Keratinocyte (primary cell): ENCODE results near the gene PPP1R14B.

Source experiments
- EZH2 ChIP-seq: IDR thresholded peaks from one replicate; pipeline ENCODE4 v1.6.1; 2012; ENCODE audit warnings: inconsistent platforms, mild to moderate bottlenecking, low read length, moderate library complexity
- TF ChIP-seq, protein P1 (sequence below), 3 experiments: IDR thresholded peaks in 1 of 3; conservative IDR thresholded peaks in 1 of 3; optimal IDR thresholded peaks in 1 of 3; 2 replicates in 2 of 3; 3 replicates in 1 of 3; pipeline versions ENCODE3 to v1.5.1; 2011; ENCODE audit warnings: low read length in 3 of 3, mild to moderate bottlenecking in 3 of 3, moderate library complexity in 2 of 3, control low read depth in 1 of 3, inconsistent platforms in 1 of 3; ENCODE audit not compliant: insufficient read depth in 2 of 3; ENCODE audit errors: extremely low read depth in 1 of 3

DNA sequence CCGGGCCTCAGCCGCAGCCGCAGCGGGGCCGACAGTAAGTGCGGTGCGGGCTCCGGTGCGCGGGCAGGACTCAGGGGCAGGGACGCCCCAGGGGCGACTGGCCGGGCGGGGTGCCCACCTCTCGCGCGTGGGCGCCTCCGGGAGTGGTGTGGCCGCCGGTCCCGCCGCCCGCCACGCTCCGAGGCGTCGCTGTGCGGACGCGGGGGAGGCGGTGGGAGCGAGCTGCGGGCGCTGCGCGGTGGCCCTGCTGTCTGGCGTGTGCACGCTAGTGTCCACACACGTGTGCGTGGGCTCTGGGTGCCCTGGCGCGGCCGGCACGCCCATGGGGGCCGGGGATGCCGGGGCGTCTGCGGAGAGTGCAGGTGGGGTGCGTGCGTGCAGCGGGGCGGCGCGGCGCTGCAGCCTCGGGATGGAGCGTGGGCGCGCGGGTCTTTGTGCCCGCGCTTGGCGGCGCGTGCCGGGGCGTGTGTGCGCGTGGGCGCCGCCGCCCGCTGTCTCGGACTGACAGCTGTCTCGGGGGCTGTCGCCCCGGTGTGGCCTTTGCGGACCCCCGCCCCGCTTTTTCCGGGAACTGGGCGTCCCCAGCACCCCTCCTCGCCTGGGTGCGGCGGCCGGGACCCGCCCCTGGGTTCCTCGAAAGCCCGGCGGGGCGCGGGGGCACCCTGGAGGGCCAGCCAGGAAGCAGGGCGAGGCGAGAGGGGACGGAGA lies 45.2 kb upstream of the PPP1R14B start:
- peak; percentile 73 for TF ChIP-seq EZH2
- TF ChIP-seq, protein P1, sequence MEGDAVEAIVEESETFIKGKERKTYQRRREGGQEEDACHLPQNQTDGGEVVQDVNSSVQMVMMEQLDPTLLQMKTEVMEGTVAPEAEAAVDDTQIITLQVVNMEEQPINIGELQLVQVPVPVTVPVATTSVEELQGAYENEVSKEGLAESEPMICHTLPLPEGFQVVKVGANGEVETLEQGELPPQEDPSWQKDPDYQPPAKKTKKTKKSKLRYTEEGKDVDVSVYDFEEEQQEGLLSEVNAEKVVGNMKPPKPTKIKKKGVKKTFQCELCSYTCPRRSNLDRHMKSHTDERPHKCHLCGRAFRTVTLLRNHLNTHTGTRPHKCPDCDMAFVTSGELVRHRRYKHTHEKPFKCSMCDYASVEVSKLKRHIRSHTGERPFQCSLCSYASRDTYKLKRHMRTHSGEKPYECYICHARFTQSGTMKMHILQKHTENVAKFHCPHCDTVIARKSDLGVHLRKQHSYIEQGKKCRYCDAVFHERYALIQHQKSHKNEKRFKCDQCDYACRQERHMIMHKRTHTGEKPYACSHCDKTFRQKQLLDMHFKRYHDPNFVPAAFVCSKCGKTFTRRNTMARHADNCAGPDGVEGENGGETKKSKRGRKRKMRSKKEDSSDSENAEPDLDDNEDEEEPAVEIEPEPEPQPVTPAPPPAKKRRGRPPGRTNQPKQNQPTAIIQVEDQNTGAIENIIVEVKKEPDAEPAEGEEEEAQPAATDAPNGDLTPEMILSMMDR (optimal IDR thresholded peaks at IDR 0.05 in 1 of 3, IDR thresholded peaks at IDR 0.05 in 1 of 3, conservative IDR thresholded peaks at IDR 0.05 in 1 of 3; ENCODE audit: extremely low read depth in 1 of 3, insufficient read depth in 2 of 3, low read length in 3 of 3): no peak
